Daoy (cell line): ENCODE results near the gene EVC. TPM values are rescaled to one million over a fixed set of nuclear protein-coding genes. Genes with fewer than 3 reads are reported as not detected.

ENCODE experiments used
- DNase-seq: peaks from one replicate; pipeline ENCODE4 v3.0.0-alpha.2; 2015; ENCODE audit warnings: low read depth
- total RNA-seq: library from RNA; depleted of rRNA; stranded (reverse); fragments of >200 nt; shearing (Covaris generic); gene quantifications from 2 replicates; pipeline ENCODE4 v1.2.3, GENCODE V29; 2014

Gene EVC
- total RNA-seq, 1 experiment from 2014 or later, result 25.7 TPM

GRCh38 chr4:5730993-5731990 is 20.3 kb downstream of the EVC start:
- no peak for DNase-seq

GRCh38 chr4:5732158-5732557 is 21.2 kb downstream of the EVC start:
- no peak for DNase-seq

GRCh38 chr4:5734853-5735252 is 23.9 kb downstream of the EVC start:
- DNase-seq, result no peak

GRCh38 chr4:5735463-5735862 is 24.5 kb downstream of the EVC start:
- DNase-seq, result no peak

- no peak for DNase-seq
These were observed 27.1 kb downstream of the EVC start for GRCh38 chr4:5738061-5738460.

GRCh38 chr4:5742388-5742787 is 31.4 kb downstream of the EVC start:
- DNase-seq, result no peak

- no peak for DNase-seq
These were observed 32.0 kb downstream of the EVC start for GRCh38 chr4:5742968-5743367.

- DNase-seq, result no peak
These were observed 35.2 kb downstream of the EVC start for GRCh38 chr4:5746250-5746649.

GRCh38 chr4:5746829-5747737 is 36.1 kb downstream of the EVC start:
- peak; percentile 76 for DNase-seq

- DNase-seq, result peak; percentile 89
These were observed 36.9 kb downstream of the EVC start for GRCh38 chr4:5747738-5748375.

- no peak for DNase-seq
These were observed 38.6 kb downstream of the EVC start for GRCh38 chr4:5749568-5749967.

GRCh38 chr4:5750052-5750945 is 39.3 kb downstream of the EVC start:
- peak; percentile 65 for DNase-seq

- peak; percentile 95 for DNase-seq
These were observed 40.1 kb downstream of the EVC start for GRCh38 chr4:5750946-5751665.

- no peak for DNase-seq
These were observed 40.8 kb downstream of the EVC start for GRCh38 chr4:5751666-5752375.

GRCh38 chr4:5752376-5753184 is 41.6 kb downstream of the EVC start:
- DNase-seq, result peak; percentile 93

GRCh38 chr4:5753366-5753765 is 42.4 kb downstream of the EVC start:
- DNase-seq, result no peak

- DNase-seq, result peak; percentile 93
These were observed 42.9 kb downstream of the EVC start for GRCh38 chr4:5753766-5754528.

- no peak for DNase-seq
These were observed 43.5 kb downstream of the EVC start for GRCh38 chr4:5754529-5754881.
